Naive B cell (primary cell): ENCODE results near the gene JMJD7. TPM values are rescaled to one million over a fixed set of nuclear protein-coding genes. Genes with fewer than 3 reads are reported as not detected.
A peak's percentile ranks its signal among the peaks of the same experiment; 100 is the strongest.

Experiments used
- ATAC-seq, 2 donors: fragments of 150-1000 bp; cut with Tn5 transposase; 2 replicates each; pipeline ENCODE4 v1.10.0; 2021; ENCODE audit warnings: low read depth in 2 of 2, mild to moderate bottlenecking in 2 of 2, moderate library complexity in 2 of 2
- DNase-seq: peaks from one replicate; pipeline ENCODE4 v3.0.0; 2022
- H3K27ac Mint-ChIP-seq, 6 donors: one replicate each; pipeline ENCODE4 v1.8.0; 2020 to 2022; ENCODE audit warnings: mild to moderate bottlenecking in 6 of 6, mixed read lengths in 6 of 6, moderate library complexity in 5 of 6, inconsistent platforms in 2 of 6
- H3K27me3 Mint-ChIP-seq, 3 donors: one replicate each; pipeline ENCODE4 v1.8.0; 2021 to 2022; ENCODE audit warnings: mixed read lengths in 3 of 3, mild to moderate bottlenecking in 1 of 3
- H3K36me3 Mint-ChIP-seq, 2 donors: one replicate each; pipeline ENCODE4 v1.8.0; 2020 to 2022; ENCODE audit warnings: mixed read lengths in 2 of 2, inconsistent platforms in 1 of 2, mild to moderate bottlenecking in 1 of 2
- H3K4me1 Mint-ChIP-seq, 3 donors: one replicate each; pipeline ENCODE4 v1.8.0; 2020 to 2022; ENCODE audit warnings: mixed read lengths in 3 of 3, inconsistent platforms in 1 of 3, mild to moderate bottlenecking in 1 of 3, moderate library complexity in 1 of 3
- H3K4me3 Mint-ChIP-seq, 8 donors: one replicate each; pipeline ENCODE4 v1.8.0; 2020 to 2022; ENCODE audit warnings: mild to moderate bottlenecking in 8 of 8, mixed read lengths in 8 of 8, moderate library complexity in 8 of 8, inconsistent platforms in 2 of 8
- H3K9me3 Mint-ChIP-seq, 7 donors: one replicate each; pipeline ENCODE4 v1.8.0; 2020 to 2022; ENCODE audit warnings: mixed read lengths in 7 of 7, mild to moderate bottlenecking in 5 of 7, inconsistent platforms in 2 of 7, moderate library complexity in 1 of 7
- polyA plus RNA-seq, 6 donors: library from polyadenylated mRNA; unstranded; fragments of 300-500 nt; fragmentation: Illumina TruSeq; gene quantifications; one replicate each; pipeline ENCODE4 v1.2.3, GENCODE V29; 2021; ENCODE audit warnings: low read depth in 6 of 6

Gene JMJD7
- polyA plus RNA-seq, 6 donors from 2014 or later: 11.3 to 32.6 (median 14.3) TPM

GRCh38 chr15:41857316-41857715 is 29.4 kb downstream of the JMJD7 start:
- no peaks in the 10 kb centered on the region for H3K36me3 Mint-ChIP-seq

GRCh38 chr15:41858756-41859155 is 30.9 kb downstream of the JMJD7 start:
- DNase-seq (no peak), ATAC-seq (no peak)
- no peak overlapping the region for H3K27ac Mint-ChIP-seq
- no peaks in the 10 kb centered on the region for H3K4me1 Mint-ChIP-seq
- H3K27me3 Mint-ChIP-seq: no peaks in the 10 kb centered on the region
- H3K36me3 Mint-ChIP-seq: no peaks in the 10 kb centered on the region
- H3K4me3 Mint-ChIP-seq: no peak overlapping the region
- no peaks in the 10 kb centered on the region for H3K9me3 Mint-ChIP-seq

More at GRCh38 chr15:41857316-41857715, 29.4 kb downstream of the JMJD7 start:
- ATAC-seq (no peak), DNase-seq (no peak)
- Mint-ChIP-seq H3K27me3 (no peaks in the 10 kb centered on the region), H3K4me3 (no peak overlapping the region), H3K4me1 (no peaks in the 10 kb centered on the region), H3K27ac (no peak overlapping the region), H3K9me3 (no peaks in the 10 kb centered on the region)

GRCh38 chr15:41860049-41860828 is 32.3 kb downstream of the JMJD7 start:
- no peak for DNase-seq

GRCh38 chr15:41861736-41862356 is 34.0 kb downstream of the JMJD7 start:
- no peak for ATAC-seq
- H3K36me3 Mint-ChIP-seq: no peaks in the 10 kb centered on the region
- DNase-seq: no peak
- H3K4me1 Mint-ChIP-seq: no peaks in the 10 kb centered on the region
- H3K27me3 Mint-ChIP-seq: no peaks in the 10 kb centered on the region
- no peaks in the 10 kb centered on the region for H3K9me3 Mint-ChIP-seq
- H3K4me3 Mint-ChIP-seq: no peak overlapping the region
- H3K27ac Mint-ChIP-seq: peak overlapping the region in 1 of 6 donors; percentile 95

More at GRCh38 chr15:41860049-41860828, 32.3 kb downstream of the JMJD7 start:
- H3K36me3 Mint-ChIP-seq: no peaks in the 10 kb centered on the region
- H3K4me1 Mint-ChIP-seq: no peaks in the 10 kb centered on the region
- no peak for ATAC-seq
- no peak overlapping the region for H3K4me3 Mint-ChIP-seq
- no peaks in the 10 kb centered on the region for H3K27me3 Mint-ChIP-seq
- H3K9me3 Mint-ChIP-seq: no peaks in the 10 kb centered on the region
- peak overlapping the region in 1 of 6 donors; percentile 37 for H3K27ac Mint-ChIP-seq

GRCh38 chr15:41862515-41863116 is 34.7 kb downstream of the JMJD7 start:
- Mint-ChIP-seq H3K4me1 (peaks cover 0 to 2% (median 0%) of the 10 kb centered on the region in 3 donors), H3K36me3 (no peaks in the 10 kb centered on the region), H3K4me3 (no peak overlapping the region), H3K27me3 (no peaks in the 10 kb centered on the region), H3K9me3 (no peaks in the 10 kb centered on the region), H3K27ac (no peak overlapping the region)
- ATAC-seq (no peak), DNase-seq (no peak)

- DNase-seq (no peak), ATAC-seq (no peak)
- Mint-ChIP-seq H3K4me1 (peaks cover 0 to 4% (median 2%) of the 10 kb centered on the region in 3 donors), H3K4me3 (no peak overlapping the region), H3K27me3 (peaks cover 0 to 5% (median 0%) of the 10 kb centered on the region in 3 donors), H3K36me3 (no peaks in the 10 kb centered on the region), H3K9me3 (no peaks in the 10 kb centered on the region), H3K27ac (peak overlapping the region in 1 of 6 donors; percentile 63)
Measured at GRCh38 chr15:41865490-41866055, 37.7 kb downstream of the JMJD7 start.

GRCh38 chr15:41866263-41866703 is 38.4 kb downstream of the JMJD7 start:
- ATAC-seq: no peak
- Mint-ChIP-seq H3K9me3 (no peaks in the 10 kb centered on the region), H3K4me3 (no peak overlapping the region), H3K27ac (no peak overlapping the region), H3K4me1 (peaks cover 0 to 4% (median 2%) of the 10 kb centered on the region in 3 donors), H3K27me3 (peaks cover 0 to 5% (median 0%) of the 10 kb centered on the region in 3 donors), H3K36me3 (no peaks in the 10 kb centered on the region)
- no peak for DNase-seq

- Mint-ChIP-seq H3K4me3 (no peak overlapping the region), H3K36me3 (no peaks in the 10 kb centered on the region), H3K9me3 (no peaks in the 10 kb centered on the region), H3K4me1 (peaks cover 0 to 4% (median 2%) of the 10 kb centered on the region in 3 donors), H3K27ac (no peak overlapping the region), H3K27me3 (peaks cover 0 to 5% (median 0%) of the 10 kb centered on the region in 3 donors)
- DNase-seq (no peak), ATAC-seq (no peak)
Measured at GRCh38 chr15:41866872-41867579, 39.1 kb downstream of the JMJD7 start.

- H3K9me3 Mint-ChIP-seq: no peaks in the 10 kb centered on the region
- no peak overlapping the region for H3K27ac Mint-ChIP-seq
- peaks cover 0 to 4% (median 2%) of the 10 kb centered on the region in 3 donors for H3K4me1 Mint-ChIP-seq
- no peaks in the 10 kb centered on the region for H3K36me3 Mint-ChIP-seq
- H3K4me3 Mint-ChIP-seq: no peak overlapping the region
- no peak for ATAC-seq
- no peak for DNase-seq
- H3K27me3 Mint-ChIP-seq: peaks cover 0 to 14% (median 9%) of the 10 kb centered on the region in 3 donors
Measured at GRCh38 chr15:41868321-41868720, 40.4 kb downstream of the JMJD7 start.

GRCh38 chr15:41869770-41870688 is 42.1 kb downstream of the JMJD7 start:
- H3K36me3 Mint-ChIP-seq: no peaks in the 10 kb centered on the region
- H3K9me3 Mint-ChIP-seq: no peaks in the 10 kb centered on the region
- peak overlapping the region in 1 of 8 donors; percentile 52 for H3K4me3 Mint-ChIP-seq
- peak overlapping the region in 2 of 6 donors; percentile 54 to 58 for H3K27ac Mint-ChIP-seq
- no peak for DNase-seq
- H3K27me3 Mint-ChIP-seq: peaks cover 0 to 17% (median 17%) of the 10 kb centered on the region in 3 donors
- peaks cover 0 to 4% (median 2%) of the 10 kb centered on the region in 3 donors for H3K4me1 Mint-ChIP-seq
- no peak for ATAC-seq

GRCh38 chr15:41870689-41871081 is 42.8 kb downstream of the JMJD7 start:
- no peak for DNase-seq
- H3K27me3 Mint-ChIP-seq: peaks cover 0 to 17% (median 17%) of the 10 kb centered on the region in 3 donors
- peak overlapping the region in 1 of 8 donors; percentile 52 for H3K4me3 Mint-ChIP-seq
- H3K9me3 Mint-ChIP-seq: no peaks in the 10 kb centered on the region
- H3K4me1 Mint-ChIP-seq: peaks cover 0 to 11% (median 7%) of the 10 kb centered on the region in 3 donors
- no peaks in the 10 kb centered on the region for H3K36me3 Mint-ChIP-seq
- no peak for ATAC-seq
- peak overlapping the region in 1 of 6 donors; percentile 54 for H3K27ac Mint-ChIP-seq
